GM13977 (cell line): Measurements from ENCODE around the gene WWP2.
"Not testable (repeated sequence)": the region's sequence is repeated elsewhere in the genome, so short reads cannot be mapped to it uniquely, and the experiment has no call there.

Experiments
- DNase-seq: peaks from one replicate; pipeline ENCODE4 v3.0.0; 2012; ENCODE audit warnings: low spot score
- CTCF ChIP-seq: IDR thresholded peaks from 2 replicates; pipeline ENCODE4 v1.5.1; 2012; ENCODE audit warnings: mild to moderate bottlenecking, control low read depth; ENCODE audit not compliant: insufficient read depth; ENCODE audit errors: extremely low read depth, missing control alignments
- in situ Hi-C: fragments of 300-500 bp; cut with MboI; formaldehyde crosslinking; loops from one replicate; pipeline ENCODE4 v1.12.0; 2022; ENCODE audit warnings: low sequenced_read_pairs, low pct_unique_long_range_greater_than_20kb, mixed read lengths, inconsistent platforms; ENCODE audit not compliant: unreplicated experiment

Gene WWP2

GRCh38 chr16:69773260-69773947 is 11.3 kb downstream of the WWP2 start:
- TF ChIP-seq CTCF, result no peak
- no peak for DNase-seq

GRCh38 chr16:69775563-69775962 is 13.4 kb downstream of the WWP2 start:
- in situ Hi-C loops, result no loop called here
- no peak for DNase-seq
- TF ChIP-seq CTCF, result no peak

More at GRCh38 chr16:69773260-69773947, 11.3 kb downstream of the WWP2 start:
- in situ Hi-C loops, result no loop called here

GRCh38 chr16:69779724-69780123 is 17.6 kb downstream of the WWP2 start:
- no peak for DNase-seq
- TF ChIP-seq CTCF, result no peak
- in situ Hi-C loops, result no loop called here

- in situ Hi-C loops, result no loop called here
- no peak for TF ChIP-seq CTCF
- no peak for DNase-seq
Measured at GRCh38 chr16:69781118-69781517, 19.0 kb downstream of the WWP2 start.

- TF ChIP-seq CTCF, result no peak
- in situ Hi-C loops, result no loop called here
- DNase-seq, result no peak
Measured at GRCh38 chr16:69784586-69784985, 22.5 kb downstream of the WWP2 start.

- no peak for TF ChIP-seq CTCF
- no peak for DNase-seq
- in situ Hi-C loops, result no loop called here
Measured at GRCh38 chr16:69787883-69788282, 25.8 kb downstream of the WWP2 start.

GRCh38 chr16:69791391-69791847 is 29.3 kb downstream of the WWP2 start:
- in situ Hi-C loops, result loop anchor here (5.0 kb wide), 1 partner anchor 141 kb away; no protein-coding TSS in a partner anchor

More at GRCh38 chr16:69791391-69791847, 29.3 kb downstream of the WWP2 start:
- not testable (repeated sequence) for DNase-seq
